TTC549 (cell line): ENCODE measurements around the gene PTGIR.

Experiments
- FAIRE-seq: peaks from 2 replicates; lab custom pipeline; 2012; peaks lifted over from hg19 to GRCh38; lab: Jason Lieb, UNC

Gene PTGIR

GRCh38 chr19:46600384-46601317, 24.2 kb downstream of the PTGIR start:
- no peak for FAIRE-seq

GRCh38 chr19:46599716-46600373, 25.0 kb downstream of the PTGIR start:
- no peak for FAIRE-seq

GRCh38 chr19:46598372-46598917, 26.4 kb downstream of the PTGIR start:
- FAIRE-seq: no peak

GRCh38 chr19:46596008-46596407, 28.9 kb downstream of the PTGIR start:
- FAIRE-seq: no peak

GRCh38 chr19:46591870-46592269, 33.0 kb downstream of the PTGIR start:
- FAIRE-seq: no peak

- FAIRE-seq: no peak
These were observed 33.6 kb downstream of the PTGIR start for GRCh38 chr19:46591254-46591653.

- no peak for FAIRE-seq
These were observed 37.0 kb downstream of the PTGIR start for GRCh38 chr19:46587861-46588260.

GRCh38 chr19:46586294-46586693, 38.6 kb downstream of the PTGIR start:
- no peak for FAIRE-seq

- no peak for FAIRE-seq
These were observed 39.4 kb downstream of the PTGIR start for GRCh38 chr19:46585539-46585938.

GRCh38 chr19:46580247-46580646, 44.6 kb downstream of the PTGIR start:
- FAIRE-seq: no peak

- no peak for FAIRE-seq
These were observed 45.5 kb downstream of the PTGIR start for GRCh38 chr19:46579361-46579879.

- no peak for FAIRE-seq
These were observed 46.4 kb downstream of the PTGIR start for GRCh38 chr19:46578450-46578849.

- no peak for FAIRE-seq
These were observed 50.4 kb downstream of the PTGIR start for GRCh38 chr19:46574533-46574932.

GRCh38 chr19:46573679-46574498, 51.0 kb downstream of the PTGIR start:
- FAIRE-seq: no peak

GRCh38 chr19:46571495-46571894, 53.4 kb downstream of the PTGIR start:
- FAIRE-seq: no peak
